T follicular helper cell (primary cell): ENCODE measurements around the gene HLX.

Source experiments
- DNase-seq: peaks from one replicate; pipeline ENCODE4 v3.0.0-alpha.2; 2020; ENCODE audit warnings: low read depth

Gene HLX

DNA sequence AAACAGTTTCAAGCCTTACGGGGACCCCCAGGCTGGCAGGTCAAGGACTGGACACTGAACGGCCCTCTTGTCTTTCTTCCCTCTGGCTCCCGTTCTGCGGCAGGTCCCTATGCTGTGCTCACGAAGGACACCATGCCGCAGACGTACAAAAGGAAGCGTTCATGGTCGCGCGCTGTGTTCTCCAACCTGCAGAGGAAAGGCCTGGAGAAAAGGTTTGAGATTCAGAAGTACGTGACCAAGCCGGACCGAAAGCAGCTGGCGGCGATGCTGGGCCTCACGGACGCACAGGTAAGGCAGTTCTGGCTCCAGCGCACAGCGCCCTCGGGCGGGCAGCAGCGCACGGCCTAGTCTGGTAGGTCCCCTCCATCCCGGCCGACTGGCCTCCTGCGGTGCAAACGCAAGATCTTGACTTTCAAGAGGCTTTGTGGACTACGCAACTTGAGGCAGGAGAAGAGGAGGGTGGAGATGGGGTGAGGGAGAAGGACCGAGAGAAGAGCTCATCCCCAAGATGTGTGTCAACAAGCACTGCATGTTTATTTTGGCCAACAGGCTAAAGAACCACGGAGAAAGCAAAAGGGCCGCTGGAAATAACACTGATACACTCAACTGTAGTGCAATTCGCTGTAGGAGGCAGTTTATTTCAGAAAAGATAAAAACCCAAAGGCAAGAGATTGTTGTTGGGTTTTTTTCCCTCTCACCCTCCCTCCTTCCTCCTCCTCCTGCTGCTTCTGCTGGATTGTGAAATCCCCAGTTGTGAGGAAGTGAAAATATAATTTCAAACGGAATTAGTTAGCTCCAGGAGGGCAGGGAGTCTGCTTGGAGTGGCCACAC is 3.0 kb downstream of the HLX start:
- no peak for DNase-seq

DNA sequence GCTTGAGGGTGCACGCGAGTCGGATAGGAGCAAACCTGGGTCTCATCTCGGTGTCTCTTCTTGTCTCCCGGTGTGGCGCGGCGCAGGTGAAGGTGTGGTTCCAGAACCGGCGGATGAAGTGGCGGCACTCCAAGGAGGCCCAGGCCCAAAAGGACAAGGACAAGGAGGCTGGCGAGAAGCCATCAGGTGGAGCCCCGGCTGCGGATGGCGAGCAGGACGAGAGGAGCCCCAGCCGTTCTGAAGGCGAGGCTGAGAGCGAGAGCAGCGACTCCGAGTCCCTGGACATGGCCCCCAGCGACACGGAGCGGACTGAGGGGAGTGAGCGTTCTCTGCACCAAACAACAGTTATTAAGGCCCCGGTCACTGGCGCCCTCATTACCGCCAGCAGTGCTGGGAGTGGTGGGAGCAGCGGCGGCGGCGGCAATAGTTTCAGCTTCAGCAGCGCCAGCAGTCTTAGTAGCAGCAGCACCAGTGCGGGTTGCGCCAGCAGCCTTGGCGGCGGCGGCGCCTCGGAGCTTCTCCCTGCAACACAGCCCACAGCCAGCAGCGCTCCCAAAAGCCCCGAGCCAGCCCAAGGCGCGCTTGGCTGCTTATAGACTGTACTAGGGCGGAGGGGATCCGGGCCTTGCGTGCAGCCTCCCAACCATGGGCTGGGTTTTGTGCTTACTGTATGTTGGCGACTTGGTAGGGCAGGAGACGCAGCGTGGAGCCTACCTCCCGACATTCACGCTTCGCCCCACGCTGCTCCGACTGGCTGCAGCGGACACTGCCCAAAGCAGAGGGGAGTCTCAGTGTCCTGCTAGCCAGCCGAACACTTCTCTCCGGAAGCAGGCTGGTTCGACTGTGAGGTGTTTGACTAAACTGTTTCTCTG is 5.1 kb downstream of the HLX start:
- no peak for DNase-seq

DNA sequence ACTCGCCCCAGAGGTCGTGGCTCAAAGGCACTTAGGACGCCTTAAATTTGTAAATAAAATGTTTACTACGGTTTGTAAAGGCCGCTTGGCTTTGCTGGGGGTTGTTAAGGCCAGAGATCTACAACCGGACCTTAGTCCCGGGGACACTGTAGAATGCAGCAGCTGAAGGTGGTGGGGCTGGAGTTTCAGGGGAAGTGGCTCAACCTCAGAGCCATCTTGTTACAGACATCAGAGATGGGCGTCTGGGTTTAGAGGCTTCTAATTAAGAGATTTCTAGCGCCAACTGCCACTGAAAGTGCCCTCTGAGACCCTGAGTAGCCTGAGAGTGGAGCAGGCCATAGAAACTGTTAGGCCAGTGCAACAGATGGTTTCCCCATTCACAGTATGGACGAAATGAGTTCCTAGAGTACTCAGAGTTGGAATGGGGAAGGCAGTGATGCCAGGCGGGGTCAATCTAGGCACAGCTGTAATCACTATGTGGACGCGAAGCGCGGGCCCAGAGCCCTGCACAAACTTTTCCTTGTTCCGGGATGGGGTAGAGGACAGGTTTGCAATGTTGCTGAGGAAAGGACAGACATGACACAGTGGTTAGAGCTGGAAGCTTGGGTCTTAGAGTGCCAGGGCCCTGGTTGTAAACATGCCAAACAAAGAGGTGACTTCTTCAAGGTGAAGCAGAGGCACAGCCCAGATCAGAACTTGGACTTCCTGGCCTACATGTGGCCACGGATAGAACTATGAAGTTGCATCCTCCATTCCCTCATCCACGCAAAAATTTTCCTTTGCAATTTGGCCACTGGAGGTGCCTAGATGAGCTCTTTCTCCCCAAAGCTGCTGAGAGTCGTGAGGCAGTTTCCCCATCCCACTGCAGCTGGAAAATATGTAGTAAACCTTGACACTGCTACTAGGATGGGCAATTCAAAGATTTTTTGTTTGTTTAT is 6.0 kb downstream of the HLX start:
- no peak for DNase-seq

DNA sequence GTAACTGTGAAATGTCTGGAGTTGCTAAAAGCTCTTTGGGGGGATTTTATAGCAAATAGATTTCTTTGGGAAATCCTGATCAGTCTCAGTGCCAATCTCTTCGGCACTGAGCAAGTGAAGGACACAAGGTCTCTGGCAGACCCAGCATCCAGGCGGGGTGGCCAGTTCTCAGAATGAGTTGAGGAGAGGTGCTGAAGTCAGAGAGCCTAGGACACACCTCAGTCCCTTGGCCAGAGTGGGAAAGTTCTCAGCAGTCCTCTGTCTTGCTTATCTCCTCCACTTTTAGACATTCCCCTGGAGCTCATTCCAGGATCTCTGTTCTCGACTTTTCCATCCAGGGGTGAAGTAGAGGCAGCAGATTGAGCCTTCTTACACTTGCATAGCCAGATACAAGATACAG is 6.7 kb downstream of the HLX start:
- no peak for DNase-seq

DNA sequence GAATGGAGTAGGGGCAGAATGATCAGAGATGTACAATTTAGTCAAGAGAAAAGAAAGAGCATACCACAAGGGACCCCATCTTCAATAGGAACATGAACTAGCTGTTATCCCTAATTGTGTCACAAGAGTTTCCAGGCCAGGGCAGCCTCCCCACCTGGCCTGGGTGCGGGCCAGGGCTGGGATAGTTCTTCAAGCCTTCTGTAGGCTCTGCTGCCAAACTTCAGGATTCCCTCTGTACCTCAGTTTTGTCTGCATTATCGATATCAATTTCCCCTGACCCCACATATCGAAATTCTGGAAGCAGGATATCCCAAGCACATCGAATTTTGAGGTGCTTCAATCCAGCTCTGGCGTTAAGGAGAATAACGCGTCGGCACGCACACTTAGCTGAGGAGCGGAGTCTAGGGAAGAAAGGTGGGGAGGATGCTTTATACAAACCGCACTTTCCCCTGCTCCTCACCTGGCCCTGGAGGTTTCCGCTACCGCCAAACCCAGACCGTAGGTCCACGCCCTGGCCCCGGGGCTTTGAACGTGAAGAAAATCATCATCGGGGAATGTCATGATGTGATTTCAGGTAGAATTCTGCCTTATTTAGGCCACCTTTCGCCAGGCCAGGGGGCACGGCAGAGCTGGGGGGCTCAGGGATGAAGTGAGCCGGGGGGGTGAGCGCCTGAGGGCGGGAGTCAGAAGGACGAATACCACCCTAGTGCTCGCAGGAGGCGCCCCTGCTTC is 7.4 kb downstream of the HLX start:
- DNase-seq: no peak

DNA sequence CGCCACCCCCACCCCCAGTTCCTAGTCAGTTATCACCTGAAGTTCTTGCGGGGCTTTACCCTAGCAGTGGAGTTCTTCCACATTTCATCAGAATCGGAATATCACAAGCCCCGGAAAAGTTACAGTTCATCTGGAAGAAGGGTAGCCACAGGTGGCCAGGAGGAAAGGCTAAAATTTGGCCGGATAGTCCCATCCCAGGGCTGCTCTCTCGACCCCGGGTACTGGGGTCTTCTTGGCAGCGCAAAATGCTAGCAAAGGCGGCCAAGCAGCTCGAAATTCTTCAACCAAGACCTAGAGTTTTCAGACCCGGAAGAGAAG is 7.9 kb downstream of the HLX start:
- no peak for DNase-seq

DNA sequence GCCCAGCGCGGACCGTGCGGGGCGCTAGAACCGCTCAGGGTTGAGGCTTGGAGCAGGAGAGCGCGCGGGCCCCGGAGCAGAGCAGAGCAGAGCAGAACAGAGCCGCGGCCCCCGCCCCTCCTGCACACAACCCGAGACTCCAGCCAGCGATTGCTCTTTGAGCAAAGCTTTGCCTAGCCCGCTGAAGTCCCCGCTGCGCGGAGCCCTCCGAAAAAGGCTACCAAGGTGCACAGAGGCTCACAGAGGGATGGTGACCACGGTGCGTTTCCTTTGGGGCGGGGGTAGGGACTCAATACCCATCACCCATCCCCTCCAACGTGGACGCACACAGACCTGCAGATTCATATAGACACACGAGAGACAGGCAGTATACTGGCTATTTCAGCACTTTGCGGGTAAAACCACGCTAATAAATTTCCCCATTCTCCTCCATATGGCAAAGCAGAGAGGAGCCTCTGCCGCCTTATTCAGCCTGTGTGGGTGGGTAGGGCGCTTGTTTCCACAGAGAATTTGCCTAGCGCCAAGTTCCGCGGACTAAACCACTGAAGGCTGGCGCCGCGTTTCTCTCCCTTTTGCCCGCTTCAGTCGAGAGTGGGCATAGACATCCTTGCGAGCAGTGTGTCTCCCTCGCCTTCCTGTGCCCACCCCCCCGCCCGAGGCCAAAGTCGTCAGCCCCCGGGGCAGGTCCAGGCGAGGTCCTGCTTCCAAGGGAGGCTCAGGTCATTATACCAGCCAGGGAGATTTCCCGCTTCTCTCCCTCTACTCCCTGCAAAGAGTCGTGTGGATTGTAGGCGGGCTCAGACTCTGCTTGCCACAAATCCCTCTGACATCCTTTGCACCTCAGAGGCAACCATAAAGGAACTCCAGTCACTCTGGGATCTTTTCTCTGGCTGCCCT is 8.5 kb downstream of the HLX start:
- no peak for DNase-seq

DNA sequence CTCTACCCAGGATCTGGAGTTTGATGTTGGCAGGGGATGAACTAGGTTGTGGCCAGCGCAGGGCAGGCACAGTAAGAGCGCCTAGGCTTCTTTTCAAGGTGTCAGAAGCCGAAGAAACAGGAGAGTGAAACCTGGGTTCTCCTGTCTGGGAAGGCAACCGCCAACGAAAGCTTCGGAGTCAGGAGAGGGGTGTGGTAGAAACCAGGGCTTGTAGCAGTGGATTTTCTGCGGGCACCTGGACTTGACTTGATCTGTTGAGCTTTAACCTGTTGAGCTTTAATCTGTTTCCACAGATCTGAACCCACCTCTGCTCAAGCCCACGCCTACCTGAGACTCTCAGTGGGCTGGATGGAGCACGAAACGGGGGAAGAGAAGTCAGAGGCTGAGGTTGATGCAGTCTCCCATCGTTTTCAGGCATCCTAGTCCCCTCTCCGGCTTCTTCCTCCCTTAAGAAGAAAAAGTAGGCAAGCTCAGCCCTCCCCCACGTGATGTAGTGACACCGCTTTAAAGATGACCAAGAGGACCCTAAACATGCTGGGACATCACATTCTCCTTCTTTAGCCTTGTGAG is 9.3 kb downstream of the HLX start:
- no peak for DNase-seq

DNA sequence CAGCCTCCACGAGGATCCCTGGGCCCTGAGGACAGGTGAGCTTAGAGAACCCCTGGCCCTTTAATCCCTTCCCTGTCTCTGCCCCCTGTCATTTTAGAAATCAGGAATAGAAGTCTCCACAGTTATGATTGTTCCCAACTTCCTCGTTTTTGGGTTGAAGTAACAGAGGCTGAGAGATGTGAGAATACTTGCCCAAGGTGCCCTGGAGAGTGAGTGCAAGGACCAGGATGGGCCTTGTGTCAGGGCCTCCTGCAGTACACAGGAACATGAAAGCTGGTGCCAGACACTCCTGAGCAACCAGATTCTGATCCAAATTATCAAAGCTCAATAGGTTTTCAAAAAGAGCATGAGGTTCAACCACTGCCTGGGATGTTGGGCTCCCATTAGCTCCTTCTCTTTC is 10.1 kb downstream of the HLX start:
- DNase-seq: no peak

DNA sequence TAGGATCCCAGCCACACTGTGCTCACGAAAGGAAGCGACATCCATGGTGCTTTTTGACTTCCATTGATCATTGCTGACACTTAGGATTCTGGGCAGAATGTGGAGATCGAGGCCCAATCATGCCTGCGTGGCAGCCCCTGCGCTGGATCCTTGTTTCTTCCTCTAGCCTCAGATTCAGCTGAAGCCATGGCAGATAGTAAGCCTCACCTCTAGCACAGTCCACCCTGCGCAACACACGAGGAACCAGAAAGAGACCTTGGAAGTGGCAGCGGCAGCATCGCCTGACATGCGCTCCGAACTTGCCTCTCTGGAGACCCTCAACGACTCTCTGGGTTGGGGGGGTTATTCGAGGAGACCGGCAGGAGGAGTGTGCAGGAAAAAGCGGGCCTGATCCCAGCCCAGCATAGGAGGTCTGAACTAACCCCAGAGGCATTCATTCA is 10.6 kb downstream of the HLX start:
- DNase-seq: no peak

DNA sequence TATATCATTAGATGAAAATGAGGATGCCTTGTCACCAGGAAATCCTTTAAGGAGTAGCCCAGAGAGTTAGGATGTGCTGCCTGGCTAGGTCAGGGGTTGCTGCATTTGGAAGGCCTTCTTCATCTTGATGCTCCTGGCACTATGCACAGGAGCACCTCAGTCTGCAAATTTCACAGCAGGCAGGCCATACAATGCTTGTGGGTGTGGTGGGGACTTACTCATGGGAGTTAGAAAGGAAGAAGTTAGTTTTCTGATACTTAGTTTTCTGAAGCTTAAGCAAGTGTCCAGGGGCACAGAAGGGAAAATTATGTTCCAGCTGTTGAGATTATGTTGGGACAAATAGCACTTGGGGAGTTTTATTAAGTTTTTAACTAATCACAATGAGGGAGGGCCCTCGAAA is 11.4 kb downstream of the HLX start:
- DNase-seq: no peak

DNA sequence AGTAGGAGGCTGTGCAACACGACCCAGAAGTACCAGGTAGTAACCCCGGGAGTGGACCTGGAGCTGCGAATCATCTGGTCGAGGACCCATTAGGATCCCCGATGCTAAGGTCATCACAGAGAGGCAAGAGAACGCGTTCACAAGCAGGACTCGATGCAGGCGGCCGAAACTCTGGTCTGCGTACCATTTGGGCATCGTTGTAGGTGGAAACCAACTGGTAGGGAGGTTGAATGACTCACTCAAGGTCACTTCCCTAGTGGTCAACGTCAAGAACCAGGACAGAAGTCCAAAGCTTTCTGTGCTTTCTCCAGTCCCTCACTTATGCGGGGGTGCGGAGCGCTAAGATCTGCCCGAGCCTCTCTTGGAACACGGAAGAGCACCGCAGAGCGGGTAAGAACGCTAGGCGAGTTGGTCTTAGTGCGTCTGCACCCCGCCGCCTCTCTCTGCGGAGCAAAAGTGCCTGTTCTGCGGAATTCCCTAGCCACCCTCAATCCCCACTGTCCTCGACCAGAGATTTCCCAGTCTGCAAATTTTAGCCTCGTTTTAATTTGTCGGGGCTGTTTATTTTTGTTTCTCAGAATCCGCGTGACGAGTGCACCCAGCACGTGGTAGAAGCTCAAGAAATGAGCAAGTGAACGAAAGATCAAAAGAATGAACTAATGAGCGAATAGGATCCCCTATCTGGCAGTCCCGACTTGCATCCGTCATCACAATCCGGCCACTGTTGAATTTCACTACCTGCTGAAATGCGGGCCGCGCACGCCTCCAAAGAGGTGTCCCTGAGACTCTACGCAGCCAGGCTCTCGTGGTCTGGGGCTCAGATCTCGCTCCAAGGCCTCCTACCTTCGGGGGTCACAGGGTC is 12.2 kb downstream of the HLX start:
- no peak for DNase-seq

DNA sequence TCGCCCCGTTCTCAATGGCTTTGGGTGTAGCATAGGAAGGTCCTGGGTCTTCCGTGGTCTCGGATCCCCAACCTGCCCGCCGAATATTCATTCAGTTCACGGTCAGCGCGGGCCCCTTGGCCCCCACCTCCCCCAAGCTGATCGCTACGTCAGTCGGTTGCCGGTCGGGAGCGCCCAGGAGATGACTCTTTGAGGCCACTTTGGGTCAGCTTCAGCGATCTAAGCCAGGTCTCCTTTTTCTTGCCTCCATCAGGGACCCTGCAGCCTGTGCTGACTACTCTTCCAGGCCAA is 12.8 kb downstream of the HLX start:
- no peak for DNase-seq

DNA sequence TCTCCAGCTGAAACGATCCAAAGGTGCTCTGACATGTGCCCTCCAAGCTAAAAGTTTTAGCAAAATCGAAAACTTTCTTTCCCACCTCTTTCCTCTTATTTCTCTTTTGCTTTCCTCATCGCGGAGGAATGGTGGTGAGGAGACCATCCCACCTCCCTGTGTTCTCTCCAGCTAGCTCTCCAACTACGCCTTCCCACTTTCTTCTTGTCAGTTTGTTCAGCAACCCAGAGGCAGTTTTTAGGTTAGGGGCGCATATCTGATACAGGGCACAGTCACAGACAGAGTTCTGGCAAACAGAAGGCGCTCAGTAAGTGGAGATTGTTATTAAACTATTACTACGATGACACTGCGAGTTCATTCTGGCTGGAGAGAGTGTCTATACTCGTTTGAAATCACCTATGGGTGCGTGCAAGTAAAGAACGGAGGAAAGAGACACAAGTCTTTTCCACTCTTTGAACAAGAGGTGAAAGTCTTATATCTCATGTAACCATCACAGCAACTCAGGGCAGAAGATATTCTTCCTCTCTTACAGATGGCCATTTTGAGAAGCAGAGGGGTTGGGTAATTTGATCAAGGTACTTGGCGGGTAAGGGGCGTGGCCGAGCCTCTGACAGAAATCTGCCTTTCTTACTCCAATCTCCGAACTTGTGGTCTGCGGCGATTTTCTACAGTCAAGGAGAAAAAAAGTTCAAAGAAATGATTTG is 13.9 kb downstream of the HLX start:
- DNase-seq: no peak

DNA sequence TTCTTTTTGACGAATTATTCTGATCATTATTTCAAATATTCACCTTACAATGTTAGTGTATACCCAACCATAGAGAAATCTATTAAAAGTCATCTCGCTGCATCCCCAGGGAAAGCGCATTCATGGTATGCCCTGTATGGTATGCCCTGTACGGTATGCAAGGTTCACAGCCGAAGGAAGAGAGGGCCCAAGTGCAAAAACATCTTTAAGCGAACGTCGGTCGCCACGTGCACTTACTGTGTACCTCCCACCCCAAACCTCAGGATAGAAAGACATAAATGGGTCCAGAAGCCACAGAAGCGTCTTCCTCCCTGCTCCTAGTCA is 14.4 kb downstream of the HLX start:
- DNase-seq: no peak

DNA sequence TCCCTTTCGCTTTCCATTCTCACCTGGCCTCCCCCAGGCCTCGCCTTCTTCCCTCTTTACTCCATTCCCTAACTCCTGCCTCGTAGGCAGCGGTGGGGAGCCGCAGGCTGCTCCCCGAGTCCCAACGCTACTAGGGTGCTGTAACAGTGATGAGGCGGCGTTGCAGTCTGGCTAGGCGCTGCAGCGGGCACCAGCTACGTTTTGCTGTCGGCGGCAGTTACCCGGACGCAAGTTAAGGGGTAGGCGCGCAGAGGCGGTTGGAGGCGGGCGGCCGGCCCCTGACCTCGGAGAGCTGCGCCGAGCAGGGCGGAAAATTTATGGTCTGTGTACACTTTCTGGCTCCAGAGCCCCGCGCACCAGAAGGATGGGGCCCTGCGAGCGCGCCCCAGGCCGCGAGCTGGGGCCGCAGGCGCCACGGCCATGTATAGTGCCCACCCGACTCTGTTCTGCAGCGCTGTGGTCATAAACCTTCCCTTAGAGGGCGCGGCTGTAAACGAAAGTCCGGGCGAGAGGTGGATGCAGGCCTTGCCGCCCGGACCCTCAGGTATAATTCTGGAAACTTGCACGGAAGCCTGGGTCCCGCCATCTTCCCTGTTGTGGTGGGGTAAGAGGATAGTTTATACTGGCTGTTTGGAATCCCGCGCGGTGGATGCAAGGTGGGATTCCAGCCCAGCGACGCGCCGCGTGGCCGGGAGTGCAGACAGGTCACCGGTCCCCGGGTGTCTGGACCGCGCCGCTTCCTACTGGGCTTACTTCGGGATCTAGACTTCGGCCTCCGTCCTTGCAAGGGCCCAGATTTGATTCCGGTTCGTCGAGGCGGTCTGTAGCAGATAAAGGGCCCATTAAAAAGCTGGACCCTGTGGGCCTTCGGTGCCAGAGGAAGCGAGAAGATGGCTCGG is 15.0 kb downstream of the HLX start:
- no peak for DNase-seq

DNA sequence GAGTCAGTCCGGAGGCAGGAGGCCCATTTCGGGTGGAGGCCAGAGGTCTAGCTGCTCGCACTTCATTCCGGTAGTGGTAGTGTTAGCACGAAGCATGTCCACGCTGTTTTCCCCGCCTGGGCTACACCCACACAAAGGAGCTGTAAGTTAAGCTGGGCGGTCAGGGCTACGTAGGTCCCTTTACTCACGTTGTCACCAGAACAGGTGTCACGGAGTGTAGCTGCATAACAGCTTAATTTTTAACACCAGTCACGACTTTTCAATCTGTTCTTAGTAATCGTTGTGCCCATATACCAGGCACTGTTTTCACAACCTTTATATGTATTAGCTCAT is 15.6 kb downstream of the HLX start:
- no peak for DNase-seq

DNA sequence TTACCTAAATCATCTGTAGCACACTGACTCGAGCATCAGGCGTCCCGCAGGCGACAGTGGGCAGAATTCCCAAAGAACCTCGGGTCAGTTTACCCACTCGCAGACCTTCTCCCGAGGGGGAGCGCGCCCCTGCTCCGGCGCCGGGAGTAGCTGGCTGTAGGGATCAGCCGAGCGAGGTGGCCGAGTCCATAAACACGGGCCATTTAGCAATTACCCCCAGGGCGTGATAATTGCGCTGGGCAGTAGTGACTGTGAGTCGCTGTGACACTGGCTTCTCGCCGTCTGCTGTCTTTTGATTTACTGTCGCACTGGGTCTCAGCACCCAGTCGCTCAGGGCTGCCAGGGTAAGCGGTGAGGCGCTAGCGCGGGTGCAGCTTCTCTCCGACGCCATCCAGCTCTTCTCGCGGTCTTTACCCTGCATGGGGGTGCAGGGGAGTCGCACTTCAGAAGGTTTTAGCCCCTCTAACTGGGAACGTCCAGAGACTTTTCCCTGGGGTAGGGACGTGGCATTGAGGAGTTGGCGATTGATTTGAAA is 16.2 kb downstream of the HLX start:
- DNase-seq: no peak
